ENCODE measurements around the gene GLRX3.

The GLRX3 gene

GRCh38 chr10:130190055-130190736 lies 54.0 kb downstream of the GLRX3 start:
- no peak overlapping the region for H3K4me3 Mint-ChIP-seq

DNA sequence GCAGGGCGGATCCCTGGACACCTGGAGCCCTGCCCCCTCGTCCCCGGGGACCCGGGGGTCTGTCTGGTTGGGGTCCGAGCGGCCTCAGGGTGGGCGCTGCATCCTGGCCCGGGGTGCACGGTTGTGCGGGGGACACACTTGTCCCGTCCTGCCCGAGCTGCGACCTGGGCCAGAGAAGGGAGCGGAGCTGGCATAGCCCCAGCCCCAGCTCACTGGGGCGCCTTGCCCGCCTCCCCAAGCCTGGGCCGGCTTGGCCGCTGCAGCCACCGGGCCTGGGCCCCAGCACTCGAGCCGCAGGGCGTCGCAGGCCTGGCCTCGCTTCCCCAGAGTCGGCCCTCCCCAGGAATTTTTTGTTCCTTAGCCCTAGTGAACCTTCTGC lies 54.5 kb downstream of the GLRX3 start:
- Mint-ChIP-seq H3K9me3 (no peaks in the 10 kb centered on the region), H3K27me3 (peaks cover 6% of the 10 kb centered on the region), H3K4me1 (peaks cover 4% of the 10 kb centered on the region), H3K36me3 (ENCODE audit: low read depth) (peaks cover 1% of the 10 kb centered on the region), H3K4me3 (no peak overlapping the region), H3K27ac (no peak overlapping the region)
- no peak for ATAC-seq
- no peak for DNase-seq

More at GRCh38 chr10:130190055-130190736, 54.0 kb downstream of the GLRX3 start:
- peaks cover 4% of the 10 kb centered on the region for H3K36me3 Mint-ChIP-seq (ENCODE audit: low read depth)
- H3K9me3 Mint-ChIP-seq = no peaks in the 10 kb centered on the region
- H3K27me3 Mint-ChIP-seq = peaks cover 6% of the 10 kb centered on the region
- H3K27ac Mint-ChIP-seq = no peak overlapping the region
- peak; percentile 91 for DNase-seq
- H3K4me1 Mint-ChIP-seq = peaks cover 4% of the 10 kb centered on the region
- ATAC-seq = peak; percentile 88

DNA sequence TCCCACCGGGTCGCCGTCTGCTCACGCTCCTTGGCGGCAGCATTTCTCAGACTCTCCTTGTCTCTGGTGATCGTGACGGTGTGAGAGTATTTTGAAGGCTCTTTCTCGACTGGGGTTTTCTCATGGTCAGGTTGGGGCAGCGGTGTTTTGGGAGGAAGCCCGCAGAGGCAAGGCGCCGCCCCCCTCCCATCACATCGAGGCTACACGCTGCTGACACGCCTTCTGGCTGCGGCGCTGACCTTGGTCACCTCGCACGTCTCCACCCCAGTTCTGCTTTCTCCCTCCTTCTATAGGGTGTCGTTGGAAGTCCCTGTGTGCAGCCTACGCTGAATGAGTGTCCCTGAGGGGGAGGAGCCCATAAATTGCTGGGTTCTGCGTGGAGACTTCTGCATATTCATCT lies 55.2 kb downstream of the GLRX3 start:
- DNase-seq (no peak), ATAC-seq (no peak)
- Mint-ChIP-seq H3K27me3 (peaks cover 6% of the 10 kb centered on the region), H3K9me3 (no peaks in the 10 kb centered on the region), H3K4me1 (peaks cover 4% of the 10 kb centered on the region), H3K27ac (no peak overlapping the region), H3K4me3 (no peak overlapping the region), H3K36me3 (ENCODE audit: low read depth) (peaks cover 1% of the 10 kb centered on the region)

DNA sequence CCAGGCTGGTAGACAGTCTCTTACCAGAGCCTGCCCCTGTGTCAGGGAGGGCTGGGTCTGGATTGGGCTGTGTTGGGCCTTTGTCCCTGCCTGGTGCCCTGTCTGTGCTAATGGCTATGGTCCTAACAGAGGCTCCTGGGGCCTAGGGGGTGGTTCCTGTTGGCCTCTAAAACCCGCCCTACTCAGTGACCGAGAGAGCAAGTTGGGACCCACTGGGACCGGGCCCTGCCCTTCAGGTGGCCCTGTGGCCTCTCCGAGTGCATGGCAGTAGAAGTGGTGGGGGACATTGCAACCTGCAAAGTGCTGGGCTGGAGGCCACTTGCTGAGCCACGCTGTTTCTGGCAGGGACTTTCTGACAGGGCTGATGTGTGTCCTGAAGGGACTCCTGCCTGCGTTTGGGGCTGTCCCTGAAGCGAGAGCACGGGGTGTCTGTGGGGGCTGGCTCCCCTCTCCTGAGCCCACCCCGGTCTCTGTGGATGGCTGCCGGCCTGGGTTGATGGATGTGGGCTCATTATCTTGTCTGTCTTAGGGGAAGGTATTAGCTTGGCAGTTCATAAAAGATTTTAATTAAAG lies 56.2 kb downstream of the GLRX3 start:
- Mint-ChIP-seq H3K27ac (no peak overlapping the region), H3K4me1 (peaks cover 4% of the 10 kb centered on the region), H3K27me3 (peaks cover 6% of the 10 kb centered on the region), H3K36me3 (ENCODE audit: low read depth) (peaks cover 1% of the 10 kb centered on the region), H3K9me3 (no peaks in the 10 kb centered on the region), H3K4me3 (no peak overlapping the region)
- ATAC-seq (no peak), DNase-seq (no peak)

DNA sequence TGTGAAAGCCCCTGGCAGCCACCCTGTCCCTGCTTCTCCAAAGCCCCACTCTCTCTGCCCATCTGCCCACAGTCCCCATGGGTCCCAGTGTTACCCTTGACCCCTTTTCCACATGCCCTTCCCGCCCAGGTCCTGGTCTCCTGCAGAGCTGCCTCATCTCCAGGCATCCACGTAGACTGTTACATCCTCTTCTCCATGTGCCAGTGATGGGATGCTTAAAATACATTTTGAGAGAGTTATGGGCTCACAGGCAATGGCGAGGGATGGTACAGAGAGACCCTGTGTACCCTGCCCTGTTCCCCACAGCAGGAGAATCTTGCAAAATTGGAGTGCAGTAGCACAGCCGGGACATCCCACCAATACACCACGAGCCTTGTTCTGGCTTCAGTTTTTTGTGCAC lies 56.8 kb downstream of the GLRX3 start:
- peaks cover 4% of the 10 kb centered on the region for H3K4me1 Mint-ChIP-seq
- no peak overlapping the region for H3K27ac Mint-ChIP-seq
- H3K27me3 Mint-ChIP-seq = peaks cover 6% of the 10 kb centered on the region
- no peak for DNase-seq
- no peaks in the 10 kb centered on the region for H3K9me3 Mint-ChIP-seq
- ATAC-seq = no peak
- H3K36me3 Mint-ChIP-seq (ENCODE audit: low read depth) = peaks cover 1% of the 10 kb centered on the region
- no peak overlapping the region for H3K4me3 Mint-ChIP-seq

DNA sequence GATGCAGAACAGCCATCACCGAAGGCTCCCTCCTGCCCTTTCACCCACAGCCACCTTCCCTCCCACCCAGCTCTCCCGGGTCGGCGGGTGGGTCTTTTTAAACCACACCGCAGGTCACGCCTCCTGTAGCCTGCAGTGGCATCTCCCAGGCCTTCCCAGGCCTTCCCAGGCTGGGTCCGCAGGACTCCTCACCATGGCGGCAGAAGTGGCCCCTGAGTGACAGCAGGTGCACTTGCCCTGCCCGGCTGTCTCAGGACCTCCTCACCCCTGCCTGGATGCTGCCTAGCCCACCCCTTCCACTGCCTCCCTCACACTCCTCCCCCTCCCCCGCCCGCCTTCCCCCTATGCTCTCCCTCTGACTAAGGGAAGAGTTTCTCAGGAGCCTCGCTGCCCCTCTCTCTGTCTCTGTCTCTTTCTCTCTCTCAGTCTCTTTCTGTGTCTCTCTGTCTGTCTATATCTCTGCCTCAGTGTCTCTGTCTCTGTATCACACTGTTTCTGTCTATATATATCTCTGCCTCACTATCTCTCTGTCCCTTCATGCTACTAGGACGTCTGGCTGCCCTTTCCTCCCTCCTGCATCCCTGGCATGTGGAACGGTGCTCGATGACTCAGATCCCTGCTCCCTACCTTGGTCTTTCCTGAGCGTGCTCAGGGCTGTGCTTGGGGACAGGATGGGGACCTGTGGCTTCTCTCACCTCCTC lies 57.5 kb downstream of the GLRX3 start:
- Mint-ChIP-seq H3K36me3 (ENCODE audit: low read depth) (no peaks in the 10 kb centered on the region), H3K4me1 (peaks cover 4% of the 10 kb centered on the region), H3K27ac (no peak overlapping the region), H3K4me3 (no peak overlapping the region), H3K27me3 (peaks cover 6% of the 10 kb centered on the region), H3K9me3 (no peaks in the 10 kb centered on the region)
- no peak for DNase-seq
- ATAC-seq = no peak

GRCh38 chr10:130194194-130194990 lies 58.2 kb downstream of the GLRX3 start:
- Mint-ChIP-seq H3K9me3 (no peaks in the 10 kb centered on the region), H3K4me3 (no peak overlapping the region), H3K27ac (no peak overlapping the region), H3K27me3 (peaks cover 6% of the 10 kb centered on the region), H3K36me3 (ENCODE audit: low read depth) (no peaks in the 10 kb centered on the region), H3K4me1 (peaks cover 4% of the 10 kb centered on the region)
- no peak for ATAC-seq
- DNase-seq = no peak

- Mint-ChIP-seq H3K27me3 (peaks cover 6% of the 10 kb centered on the region), H3K36me3 (ENCODE audit: low read depth) (no peaks in the 10 kb centered on the region), H3K27ac (no peak overlapping the region), H3K4me3 (no peak overlapping the region), H3K4me1 (peaks cover 4% of the 10 kb centered on the region), H3K9me3 (no peaks in the 10 kb centered on the region)
- DNase-seq (no peak), ATAC-seq (no peak)
These were observed 58.9 kb downstream of the GLRX3 start for GRCh38 chr10:130194991-130195645.

GRCh38 chr10:130195746-130196294 lies 59.6 kb downstream of the GLRX3 start:
- Mint-ChIP-seq H3K4me3 (no peak overlapping the region), H3K4me1 (peaks cover 4% of the 10 kb centered on the region), H3K36me3 (ENCODE audit: low read depth) (no peaks in the 10 kb centered on the region), H3K27me3 (peaks cover 6% of the 10 kb centered on the region), H3K9me3 (no peaks in the 10 kb centered on the region), H3K27ac (no peak overlapping the region)
- no peak for ATAC-seq
- DNase-seq = no peak

DNA sequence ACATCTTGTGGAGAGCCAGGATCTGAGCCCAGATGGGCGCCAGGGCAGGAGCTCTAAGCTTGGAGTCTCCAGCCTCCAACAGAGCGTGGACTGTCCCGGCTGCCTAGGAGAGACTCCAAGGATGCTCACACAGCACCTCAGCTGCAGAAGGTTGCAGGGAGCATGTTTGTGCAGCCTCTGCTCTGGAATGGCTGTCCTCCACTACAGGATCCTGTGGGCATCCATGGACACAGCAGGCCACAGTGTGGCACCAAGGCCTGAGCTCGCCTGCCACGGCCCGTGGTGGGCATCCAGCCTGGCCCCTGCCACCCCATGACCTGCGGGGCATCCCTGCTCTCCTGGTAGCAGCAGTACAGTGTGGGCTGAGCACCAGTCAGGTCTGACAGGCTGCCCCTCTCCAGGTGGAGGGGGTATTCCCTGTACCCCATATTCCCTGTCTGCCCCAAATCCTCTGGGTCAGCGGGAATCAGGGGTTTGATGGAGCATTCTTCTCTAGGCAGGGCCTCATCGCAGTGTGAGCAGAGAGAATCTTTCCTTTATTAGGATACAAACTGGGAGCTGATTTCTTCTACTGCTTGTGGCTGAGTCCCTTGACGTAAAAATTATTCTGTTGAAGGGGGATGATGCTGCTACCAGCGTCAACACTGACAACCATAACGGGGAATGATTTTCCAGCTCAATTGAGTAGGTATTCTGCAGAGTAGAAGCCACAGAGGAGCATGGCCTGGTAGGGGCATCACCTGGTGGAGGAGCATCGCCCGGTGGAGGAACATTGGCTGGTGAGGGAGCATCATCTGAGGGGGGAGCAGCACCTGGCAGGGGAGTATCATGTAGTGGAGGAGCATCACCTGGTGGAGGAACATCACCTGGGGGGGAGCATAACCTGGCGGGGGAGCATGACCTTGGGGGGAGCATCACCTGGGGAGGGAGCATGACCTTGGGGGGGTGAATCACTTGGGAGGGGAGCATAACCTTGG lies 60.6 kb downstream of the GLRX3 start:
- Mint-ChIP-seq H3K36me3 (ENCODE audit: low read depth) (no peaks in the 10 kb centered on the region), H3K9me3 (no peaks in the 10 kb centered on the region), H3K4me3 (no peak overlapping the region), H3K4me1 (no peaks in the 10 kb centered on the region), H3K27ac (no peak overlapping the region), H3K27me3 (peaks cover 3% of the 10 kb centered on the region)
- DNase-seq (no peak), ATAC-seq (no peak)

- Mint-ChIP-seq H3K36me3 (ENCODE audit: low read depth) (no peaks in the 10 kb centered on the region), H3K9me3 (no peaks in the 10 kb centered on the region), H3K27me3 (no peaks in the 10 kb centered on the region), H3K4me1 (no peaks in the 10 kb centered on the region), H3K27ac (no peak overlapping the region), H3K4me3 (no peak overlapping the region)
- ATAC-seq (no peak), DNase-seq (no peak)
These were observed 62.5 kb downstream of the GLRX3 start for GRCh38 chr10:130198651-130199050.

GRCh38 chr10:130200179-130201042 lies 64.2 kb downstream of the GLRX3 start:
- Mint-ChIP-seq H3K4me3 (no peak overlapping the region), H3K27me3 (no peaks in the 10 kb centered on the region), H3K36me3 (ENCODE audit: low read depth) (no peaks in the 10 kb centered on the region)

DNA sequence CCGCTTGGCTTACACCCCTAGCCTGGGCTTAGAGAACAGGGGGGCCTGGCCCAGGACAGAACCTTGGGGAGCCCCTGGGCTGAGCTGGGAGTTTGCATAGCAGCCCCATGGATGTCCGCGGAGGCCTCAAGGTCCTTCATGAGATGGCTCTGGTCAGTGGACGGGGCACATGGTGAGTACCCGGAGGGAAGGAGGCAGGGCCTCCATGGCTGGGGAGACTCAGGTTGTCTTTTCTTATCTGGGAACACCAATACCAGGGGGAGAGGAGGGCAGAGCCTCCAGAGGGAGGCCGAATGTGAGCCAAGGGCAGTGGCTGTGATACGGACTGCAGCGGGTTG lies 64.8 kb downstream of the GLRX3 start:
- H3K4me3 Mint-ChIP-seq = no peak overlapping the region
- H3K4me1 Mint-ChIP-seq = no peaks in the 10 kb centered on the region
- H3K36me3 Mint-ChIP-seq (ENCODE audit: low read depth) = no peaks in the 10 kb centered on the region
- no peak overlapping the region for H3K27ac Mint-ChIP-seq
- no peak for ATAC-seq
- no peaks in the 10 kb centered on the region for H3K27me3 Mint-ChIP-seq
- no peak for DNase-seq
- H3K9me3 Mint-ChIP-seq = no peaks in the 10 kb centered on the region

More at GRCh38 chr10:130200179-130201042, 64.2 kb downstream of the GLRX3 start:
- Mint-ChIP-seq H3K27ac (no peak overlapping the region), H3K4me1 (no peaks in the 10 kb centered on the region), H3K9me3 (no peaks in the 10 kb centered on the region)
- DNase-seq (no peak), ATAC-seq (no peak)
